Mesenchymal stem cell (in vitro differentiated cells and primary cell): ENCODE data around the gene AKAP6.

Experiments used
- DNase-seq: peaks from one replicate; pipeline ENCODE4 v3.0.0-alpha.2; 2013
- H2AFZ ChIP-seq: one replicate; pipeline ENCODE4 v1.6.1; 2013; ENCODE audit warnings: low read depth, mild to moderate bottlenecking, control low read depth, inconsistent platforms, low read length, moderate library complexity
- H2AK5ac ChIP-seq: 2 replicates; pipeline ENCODE4 v1.6.1; 2013; ENCODE audit warnings: low read length, moderate library complexity, mild to moderate bottlenecking, inconsistent platforms; ENCODE audit not compliant: severe bottlenecking
- H2BK120ac ChIP-seq: one replicate; pipeline ENCODE4 v1.6.1; 2013; ENCODE audit warnings: low read depth, mild to moderate bottlenecking, inconsistent platforms, low read length, moderate library complexity
- H2BK12ac ChIP-seq, 2 experiments: one replicate each; pipeline ENCODE4 v1.6.1; 2013; ENCODE audit warnings: inconsistent platforms in 2 of 2, low read length in 2 of 2, mild to moderate bottlenecking in 2 of 2, moderate library complexity in 2 of 2, control low read depth in 1 of 2
- H2BK15ac ChIP-seq: one replicate; pipeline ENCODE4 v1.6.1; 2013; ENCODE audit warnings: mild to moderate bottlenecking, low read depth, inconsistent platforms; ENCODE audit not compliant: poor library complexity, severe bottlenecking
- H2BK5ac ChIP-seq: 2 replicates; pipeline ENCODE4 v1.6.1; 2013; ENCODE audit warnings: low read depth, mild to moderate bottlenecking, low read length, control low read depth, inconsistent platforms; ENCODE audit not compliant: poor library complexity, severe bottlenecking
- H3K14ac ChIP-seq, 2 experiments: one replicate each; pipeline ENCODE4 v1.6.1; 2013; ENCODE audit warnings: inconsistent platforms in 2 of 2, low read length in 2 of 2, control low read depth in 1 of 2, mild to moderate bottlenecking in 1 of 2, moderate library complexity in 1 of 2
- H3K18ac ChIP-seq, 2 experiments: one replicate each; pipeline ENCODE4 v1.6.1; 2013; ENCODE audit warnings: inconsistent platforms in 2 of 2, low read length in 2 of 2, control low read depth in 1 of 2, low read depth in 1 of 2, mild to moderate bottlenecking in 1 of 2
- H3K23ac ChIP-seq, 2 experiments: one replicate each; pipeline ENCODE4 v1.6.1; 2013; ENCODE audit warnings: inconsistent platforms in 2 of 2, low read length in 2 of 2, mild to moderate bottlenecking in 2 of 2, moderate library complexity in 2 of 2, control low read depth in 1 of 2
- H3K27ac ChIP-seq: 2 replicates; pipeline ENCODE4 v1.5.1; 2013; ENCODE audit warnings: mild to moderate bottlenecking, moderate library complexity, low read length, control low read depth, inconsistent platforms; ENCODE audit not compliant: poor library complexity, severe bottlenecking
- H3K27me3 ChIP-seq, 2 experiments: 2 replicates each; pipeline versions ENCODE4 v1.6.1 to v1.7.0; 2013; ENCODE audit warnings: low read length in 2 of 2, mild to moderate bottlenecking in 2 of 2, moderate library complexity in 2 of 2, control low read depth in 1 of 2, inconsistent platforms in 1 of 2; ENCODE audit not compliant: control insufficient read depth in 1 of 2, insufficient read depth in 1 of 2
- H3K36me3 ChIP-seq, 2 experiments: 2 replicates each; pipeline versions ENCODE4 v1.6.1 to v1.7.0; 2013; ENCODE audit warnings: low read length in 2 of 2, control low read depth in 1 of 2, inconsistent platforms in 1 of 2, low read depth in 1 of 2, mild to moderate bottlenecking in 1 of 2; ENCODE audit not compliant: insufficient read depth in 2 of 2, control insufficient read depth in 1 of 2
- H3K4ac ChIP-seq, 2 experiments: one replicate each; pipeline ENCODE4 v1.6.1; 2013; ENCODE audit warnings: inconsistent platforms in 2 of 2, low read length in 2 of 2, mild to moderate bottlenecking in 2 of 2, moderate library complexity in 2 of 2, control low read depth in 1 of 2, low read depth in 1 of 2
- H3K4me1 ChIP-seq: 2 replicates; pipeline ENCODE4 v1.6.1; 2013; ENCODE audit warnings: low read depth, low read length, control low read depth; ENCODE audit not compliant: control insufficient read depth, insufficient read depth
- H3K4me2 ChIP-seq: 2 replicates; pipeline ENCODE4 v1.6.1; 2013; ENCODE audit warnings: low read length, mild to moderate bottlenecking, inconsistent platforms; ENCODE audit not compliant: poor library complexity, severe bottlenecking
- H3K4me3 ChIP-seq, 2 experiments: 2 replicates each; pipeline versions ENCODE4 v1.5.1 to v1.7.0; 2013; ENCODE audit warnings: low read length in 2 of 2, mild to moderate bottlenecking in 2 of 2, control low read depth in 1 of 2, low read depth in 1 of 2; ENCODE audit not compliant: insufficient read depth in 1 of 2
- H3K79me1 ChIP-seq: replicated peaks from 2 replicates; pipeline ENCODE4 v1.6.1; 2013; ENCODE audit warnings: mild to moderate bottlenecking, control low read depth, low read length, inconsistent platforms; ENCODE audit not compliant: poor library complexity, severe bottlenecking
- H3K9ac ChIP-seq: 2 replicates; pipeline ENCODE4 v1.7.0; 2013; ENCODE audit warnings: mild to moderate bottlenecking, low read length, moderate library complexity
- H3K9me3 ChIP-seq: 2 replicates; pipeline ENCODE4 v1.7.0; 2013; ENCODE audit warnings: mild to moderate bottlenecking, low read length; ENCODE audit not compliant: control insufficient read depth
- H4K8ac ChIP-seq: one replicate; pipeline ENCODE4 v1.6.1; 2013; ENCODE audit warnings: inconsistent platforms, mild to moderate bottlenecking, low read length, moderate library complexity
- H4K91ac ChIP-seq: one replicate; pipeline ENCODE4 v1.6.1; 2013; ENCODE audit warnings: mild to moderate bottlenecking, low read length, inconsistent platforms
- WGBS: methylation state at CpG from one replicate; pipeline ENCODE4 v1.1.7; 2013; ENCODE audit warnings: mixed read lengths; 5-methylcytosine and 5-hydroxymethylcytosine counted together

AKAP6 gene

DNA sequence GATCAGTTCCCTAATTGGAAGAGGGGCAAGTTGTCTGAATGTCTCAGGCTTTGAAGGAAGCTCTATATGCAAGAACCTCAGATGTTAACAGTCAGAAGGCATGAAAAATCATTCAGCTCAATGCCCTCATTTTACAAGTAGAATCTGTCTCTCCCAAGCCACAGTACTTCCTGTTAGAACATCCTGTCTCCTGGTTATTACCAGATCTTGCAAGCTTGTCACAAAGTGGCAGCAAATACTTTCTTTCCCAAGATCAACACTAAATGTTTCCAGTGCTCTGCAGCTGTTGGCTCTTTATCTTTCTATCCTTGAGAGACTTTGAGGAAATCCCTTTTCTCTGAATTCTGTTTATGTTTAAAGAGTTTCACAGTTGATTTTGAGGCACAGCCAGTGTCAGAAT, 235.5 kb downstream of the AKAP6 start:
- H3K27me3 ChIP-seq = no peaks in the 10 kb centered on the region
- no peak overlapping the region for H2AFZ ChIP-seq
- peak; percentile 89 for DNase-seq
- H3K9ac ChIP-seq = no peak overlapping the region
- no peaks in the 10 kb centered on the region for H3K36me3 ChIP-seq
- peak overlapping the region; percentile 64 for H2BK120ac ChIP-seq
- H3K79me1 ChIP-seq = no peaks in the 10 kb centered on the region
- no peak overlapping the region for H3K4me2 ChIP-seq
- peak overlapping the region; percentile 4 to 46 for H3K4ac ChIP-seq
- no peak overlapping the region for H2BK5ac ChIP-seq
- H3K9me3 ChIP-seq = no peaks in the 10 kb centered on the region
- no peak overlapping the region for H3K14ac ChIP-seq
- peak overlapping the region in 1 of 2 experiments; percentile 66 for H2BK12ac ChIP-seq
- H2BK15ac ChIP-seq = no peak overlapping the region
- no peak overlapping the region for H2AK5ac ChIP-seq
- no peak overlapping the region for H4K8ac ChIP-seq
- no peaks in the 10 kb centered on the region for H3K4me1 ChIP-seq
- H3K27ac ChIP-seq = no peak overlapping the region
- H4K91ac ChIP-seq = no peak overlapping the region
- H3K18ac ChIP-seq = peak overlapping the region in 1 of 2 experiments; percentile 94
- no peak overlapping the region for H3K4me3 ChIP-seq
- H3K23ac ChIP-seq = no peak overlapping the region

DNA sequence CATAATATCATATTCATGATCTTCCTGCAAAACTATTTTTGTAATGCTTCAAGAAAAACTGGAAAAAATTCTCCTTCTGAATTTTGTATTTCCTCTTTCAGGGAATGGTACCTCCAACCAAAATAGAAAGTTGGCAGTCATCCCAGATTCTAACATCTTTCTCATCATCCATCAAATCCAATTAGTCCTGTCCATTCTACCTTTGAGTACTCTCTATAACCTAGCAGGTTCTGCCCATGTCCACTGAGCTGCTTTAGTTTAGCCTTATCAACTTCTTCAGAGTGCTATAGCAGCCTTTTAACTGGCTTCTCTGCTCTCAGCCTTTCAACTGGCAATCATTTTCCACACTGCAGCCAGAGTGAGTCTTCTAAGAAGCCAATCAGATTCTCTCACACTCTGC, 236.2 kb downstream of the AKAP6 start:
- Histone ChIP-seq H3K79me1 (no peaks in the 10 kb centered on the region), H2BK15ac (no peak overlapping the region), H3K14ac (no peak overlapping the region), H3K4me2 (no peak overlapping the region), H3K4me3 (no peak overlapping the region), H2AK5ac (no peak overlapping the region), H3K36me3 (no peaks in the 10 kb centered on the region), H3K23ac (no peak overlapping the region), H2BK120ac (no peak overlapping the region), H2AFZ (no peak overlapping the region), H3K18ac (peak overlapping the region in 1 of 2 experiments; percentile 38), H3K9me3 (no peaks in the 10 kb centered on the region), H2BK5ac (no peak overlapping the region), H3K4me1 (no peaks in the 10 kb centered on the region), H3K9ac (no peak overlapping the region), H4K91ac (no peak overlapping the region), H3K27me3 (no peaks in the 10 kb centered on the region), H3K4ac (peak overlapping the region in 1 of 2 experiments; percentile 0), H2BK12ac (peak overlapping the region; percentile 83 to 91), H3K27ac (no peak overlapping the region), H4K8ac (no peak overlapping the region)
- DNase-seq = peak; percentile 29

GRCh38 chr14:32567543-32568384, 238.7 kb downstream of the AKAP6 start:
- H3K4ac ChIP-seq = no peak overlapping the region
- H4K8ac ChIP-seq = no peak overlapping the region
- no peaks in the 10 kb centered on the region for H3K4me1 ChIP-seq
- H3K4me3 ChIP-seq = no peak overlapping the region
- no peak overlapping the region for H3K4me2 ChIP-seq
- H3K14ac ChIP-seq = no peak overlapping the region
- no peak overlapping the region for H3K23ac ChIP-seq
- H2BK120ac ChIP-seq = peak overlapping the region; percentile 19
- H2AFZ ChIP-seq = no peak overlapping the region
- no peak overlapping the region for H2AK5ac ChIP-seq
- H2BK5ac ChIP-seq = no peak overlapping the region
- H3K36me3 ChIP-seq = no peaks in the 10 kb centered on the region
- H3K18ac ChIP-seq = peak overlapping the region in 1 of 2 experiments; percentile 70
- no peak overlapping the region for H4K91ac ChIP-seq
- H2BK15ac ChIP-seq = no peak overlapping the region
- peak; percentile 78 for DNase-seq
- H3K27ac ChIP-seq = no peak overlapping the region
- H3K9me3 ChIP-seq = no peaks in the 10 kb centered on the region
- no peaks in the 10 kb centered on the region for H3K27me3 ChIP-seq
- H3K9ac ChIP-seq = no peak overlapping the region
- H3K79me1 ChIP-seq = no peaks in the 10 kb centered on the region
- no peak overlapping the region for H2BK12ac ChIP-seq

GRCh38 chr14:32571551-32571950, 242.5 kb downstream of the AKAP6 start:
- Histone ChIP-seq H3K4ac (no peak overlapping the region), H3K4me1 (no peaks in the 10 kb centered on the region), H3K4me3 (no peak overlapping the region), H2BK120ac (no peak overlapping the region), H4K91ac (no peak overlapping the region), H3K27me3 (peaks cover 4% of the 10 kb centered on the region in 2 experiments), H3K27ac (no peak overlapping the region), H2AFZ (no peak overlapping the region), H3K4me2 (no peak overlapping the region), H2AK5ac (no peak overlapping the region), H3K9ac (no peak overlapping the region), H2BK12ac (peak overlapping the region in 1 of 2 experiments; percentile 34), H2BK15ac (no peak overlapping the region), H3K23ac (no peak overlapping the region), H2BK5ac (no peak overlapping the region), H3K14ac (no peak overlapping the region), H3K36me3 (no peaks in the 10 kb centered on the region), H3K79me1 (no peaks in the 10 kb centered on the region), H3K9me3 (no peaks in the 10 kb centered on the region), H3K18ac (no peak overlapping the region), H4K8ac (no peak overlapping the region)
- DNase-seq = no peak
- whole genome bisulfite sequencing = 93% methylated on average over 1 of the region's 2 CpGs
